BE2C (cell line): ENCODE data around the gene BCOR.
A peak's percentile ranks its signal among the peaks of the same experiment; 100 is the strongest.

Source experiments
- DNase-seq: peaks from one replicate; pipeline ENCODE4 v3.0.0-alpha.2; 2020
- H3K27me3 ChIP-seq: fragments of 250-450 bp; sonication (Bioruptor Pico); 2 replicates; pipeline ENCODE4 v1.5.1; 2020; ENCODE audit warnings: mild to moderate bottlenecking
- H3K36me3 ChIP-seq: fragments of 250-450 bp; sonication (Bioruptor Pico); 2 replicates; pipeline ENCODE4 v1.5.1; 2020; ENCODE audit warnings: mild to moderate bottlenecking
- H3K4me1 ChIP-seq: fragments of 250-450 bp; sonication (Bioruptor Pico); 2 replicates; pipeline ENCODE4 v1.5.1; 2020
- H3K4me3 ChIP-seq: 2 replicates; pipeline ENCODE4 v1.5.1; 2011; ENCODE audit warnings: low read depth, low read length
- H3K9me3 ChIP-seq: fragments of 250-450 bp; sonication (Bioruptor Pico); 2 replicates; pipeline ENCODE4 v1.5.1; 2020
- CTCF ChIP-seq: IDR thresholded peaks from 2 replicates; pipeline ENCODE4 v1.5.1; 2012; ENCODE audit warnings: mild to moderate bottlenecking, low read depth, low read length

The BCOR gene

GRCh38 chrX:40074080-40074958 is 23.4 kb downstream of the BCOR start:
- H3K36me3 ChIP-seq, result peaks cover 53% of the 10 kb centered on the region
- TF ChIP-seq CTCF, result no peak
- H3K27me3 ChIP-seq, result no peaks in the 10 kb centered on the region

GRCh38 chrX:40073439-40074054 is 24.2 kb downstream of the BCOR start:
- H3K36me3 ChIP-seq, result peaks cover 61% of the 10 kb centered on the region

More at GRCh38 chrX:40074080-40074958, 23.4 kb downstream of the BCOR start:
- Histone ChIP-seq H3K4me3 (no peak overlapping the region), H3K9me3 (no peaks in the 10 kb centered on the region), H3K4me1 (no peaks in the 10 kb centered on the region; the same call in 1 of the 2 replicates)
- no peak for DNase-seq

DNA sequence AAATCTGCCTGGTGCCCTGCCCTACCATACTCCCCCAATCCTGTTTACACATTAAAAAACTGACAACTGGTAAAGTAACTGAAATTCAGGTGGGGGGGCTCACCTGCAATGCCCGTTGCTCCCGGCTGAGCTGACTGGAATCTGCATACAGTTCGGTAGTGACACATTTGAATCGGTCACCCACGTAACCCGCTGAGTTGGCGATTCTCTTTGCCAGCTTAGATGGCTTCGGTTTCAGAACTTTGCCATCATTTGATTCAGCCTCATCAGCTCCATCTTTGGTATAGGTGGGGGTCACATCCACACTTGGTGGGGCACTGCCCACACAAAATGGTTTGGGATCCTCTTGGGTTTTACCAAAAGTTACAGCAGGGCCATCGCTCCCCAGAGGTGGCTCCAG is 25.5 kb downstream of the BCOR start:
- no peak for DNase-seq
- Histone ChIP-seq H3K9me3 (no peaks in the 10 kb centered on the region), H3K4me3 (no peak overlapping the region), H3K36me3 (peaks cover 68% of the 10 kb centered on the region), H3K27me3 (no peaks in the 10 kb centered on the region), H3K4me1 (no peaks in the 10 kb centered on the region)
- TF ChIP-seq CTCF, result no peak

More at GRCh38 chrX:40073439-40074054, 24.2 kb downstream of the BCOR start:
- no peak overlapping the region for H3K4me3 ChIP-seq
- no peaks in the 10 kb centered on the region for H3K27me3 ChIP-seq
- DNase-seq, result no peak
- H3K9me3 ChIP-seq, result no peaks in the 10 kb centered on the region
- no peak for TF ChIP-seq CTCF
- H3K4me1 ChIP-seq, result no peaks in the 10 kb centered on the region

- peak; percentile 10; the same call in 1 of the 2 replicates for TF ChIP-seq CTCF
- H3K27me3 ChIP-seq, result no peaks in the 10 kb centered on the region
- H3K9me3 ChIP-seq, result no peaks in the 10 kb centered on the region
- no peak overlapping the region for H3K4me3 ChIP-seq
- no peak for DNase-seq
- peaks cover 68% of the 10 kb centered on the region for H3K36me3 ChIP-seq
- no peaks in the 10 kb centered on the region; the same call in 1 of the 2 replicates for H3K4me1 ChIP-seq
These were observed 29.7 kb downstream of the BCOR start for GRCh38 chrX:40068048-40068447.

- H3K27me3 ChIP-seq, result no peaks in the 10 kb centered on the region
- H3K36me3 ChIP-seq, result peaks cover 73% of the 10 kb centered on the region
- no peaks in the 10 kb centered on the region for H3K9me3 ChIP-seq
- no peak overlapping the region for H3K4me3 ChIP-seq
- no peak for TF ChIP-seq CTCF
- no peak for DNase-seq
- no peaks in the 10 kb centered on the region; the same call in 1 of the 2 replicates for H3K4me1 ChIP-seq
These were observed 31.1 kb downstream of the BCOR start for GRCh38 chrX:40066700-40067099.
